Astrocyte of the hippocampus (primary cell): ENCODE results near the gene NR2F1-AS1.
"Not testable (repeated sequence)": the region's sequence is repeated elsewhere in the genome, so short reads cannot be mapped to it uniquely, and the experiment has no call there.

Source experiments
- DNase-seq: peaks from one replicate; pipeline ENCODE4 v3.0.0; 2011; ENCODE audit warnings: low read depth, low spot score

The NR2F1-AS1 gene

GRCh38 chr5:93576994-93577853 is 3.8 kb downstream of the NR2F1-AS1 start:
- no peak for DNase-seq

- no peak for DNase-seq
Observed at GRCh38 chr5:93575461-93576414, 5.3 kb downstream of the NR2F1-AS1 start.

- peak; percentile 37 for DNase-seq
Observed at GRCh38 chr5:93574491-93575305, 6.3 kb downstream of the NR2F1-AS1 start.

GRCh38 chr5:93573354-93574351 is 7.4 kb downstream of the NR2F1-AS1 start:
- DNase-seq: peak; percentile 30

- peak; percentile 65 for DNase-seq
Observed at GRCh38 chr5:93572608-93573353, 8.2 kb downstream of the NR2F1-AS1 start.

- peak; percentile 42 for DNase-seq
Observed at GRCh38 chr5:93572101-93572607, 8.9 kb downstream of the NR2F1-AS1 start.

GRCh38 chr5:93571114-93571949 is 9.7 kb downstream of the NR2F1-AS1 start:
- DNase-seq: no peak

GRCh38 chr5:93570294-93571113 is 10.5 kb downstream of the NR2F1-AS1 start:
- no peak for DNase-seq

- DNase-seq: no peak
Observed at GRCh38 chr5:93569300-93570160, 11.5 kb downstream of the NR2F1-AS1 start.

GRCh38 chr5:93567424-93567823 is 13.6 kb downstream of the NR2F1-AS1 start:
- no peak for DNase-seq

GRCh38 chr5:93566091-93566490 is 14.9 kb downstream of the NR2F1-AS1 start:
- DNase-seq: no peak

- DNase-seq: no peak
Observed at GRCh38 chr5:93557021-93557604, 23.9 kb downstream of the NR2F1-AS1 start.

GRCh38 chr5:93549594-93549993 is 31.4 kb downstream of the NR2F1-AS1 start:
- not testable (repeated sequence) for DNase-seq

- no peak for DNase-seq
Observed at GRCh38 chr5:93545872-93546271, 35.1 kb downstream of the NR2F1-AS1 start.

GRCh38 chr5:93532370-93532769 is 48.6 kb downstream of the NR2F1-AS1 start:
- peak; percentile 95 for DNase-seq

GRCh38 chr5:93521815-93522214 is 59.2 kb downstream of the NR2F1-AS1 start:
- DNase-seq: not testable (repeated sequence)
